HG03354 (cell line): ENCODE data around the gene CHPF.

Experiments used
- ATAC-seq: cut with Tn5 transposase; IDR thresholded peaks from one replicate; pipeline ENCODE4 v1.9.1; 2021; ENCODE audit warnings: mild to moderate bottlenecking; ENCODE audit not compliant: unreplicated experiment, poor library complexity, severe bottlenecking

CHPF gene

DNA sequence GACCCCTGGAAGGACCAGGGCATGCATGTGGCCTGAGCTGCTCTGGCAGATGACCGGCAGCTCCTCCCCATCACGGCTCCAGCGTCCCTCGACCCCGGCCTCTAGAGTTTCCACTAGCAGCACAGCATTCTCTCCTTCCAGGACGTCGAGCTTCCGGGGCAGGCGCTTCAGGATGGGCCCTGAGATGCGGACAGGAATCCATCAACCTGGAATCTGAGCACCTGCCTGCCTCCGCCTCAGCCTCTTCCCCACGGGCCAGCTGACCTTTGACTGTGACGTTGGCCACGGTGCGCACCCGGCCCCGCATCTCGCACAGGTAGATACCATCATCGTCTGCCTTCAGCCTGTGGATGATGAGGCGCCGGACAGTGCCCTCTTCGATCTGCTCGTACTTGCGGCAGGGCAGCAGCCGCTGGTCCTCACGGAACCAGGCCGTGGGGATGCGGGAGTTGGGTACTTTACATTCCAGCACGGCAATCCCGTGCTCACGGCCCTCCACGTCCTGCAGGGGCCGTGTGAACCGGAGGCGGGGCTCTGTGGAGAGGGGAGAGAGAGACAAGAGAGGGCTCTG is 24.3 kb upstream of the CHPF start:
- ATAC-seq, result no peak

DNA sequence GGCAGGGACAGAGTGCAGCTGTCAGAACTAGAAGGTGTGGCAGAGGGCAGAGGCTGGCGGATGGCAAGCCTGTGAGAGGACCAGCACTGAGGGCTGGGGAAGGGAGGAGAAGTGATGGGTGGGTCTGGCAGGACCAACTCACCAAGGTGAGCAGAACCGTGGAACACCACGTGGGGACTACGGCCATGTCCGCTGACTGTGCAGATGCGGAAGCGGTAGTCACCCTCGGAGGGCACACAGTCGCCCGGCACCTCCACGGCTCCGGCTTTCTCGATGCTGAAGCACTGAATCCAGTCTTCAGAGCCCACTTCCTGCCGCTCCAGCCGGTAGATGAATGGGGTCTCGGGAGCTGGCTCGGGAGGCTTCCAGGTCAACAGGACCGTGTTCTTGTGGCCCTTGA is 23.5 kb upstream of the CHPF start:
- ATAC-seq, result no peak

- ATAC-seq, result no peak
Observed at GRCh38 chr2:219566640-219567039, 23.0 kb upstream of the CHPF start.

- no peak for ATAC-seq
Observed at GRCh38 chr2:219565130-219566080, 21.8 kb upstream of the CHPF start.

- ATAC-seq, result no peak
Observed at GRCh38 chr2:219563271-219563928, 19.8 kb upstream of the CHPF start.

- ATAC-seq, result no peak
Observed at GRCh38 chr2:219562049-219563020, 18.7 kb upstream of the CHPF start.

- no peak for ATAC-seq
Observed at GRCh38 chr2:219561179-219562048, 17.8 kb upstream of the CHPF start.

GRCh38 chr2:219560893-219561178 is 17.2 kb upstream of the CHPF start:
- ATAC-seq, result no peak

DNA sequence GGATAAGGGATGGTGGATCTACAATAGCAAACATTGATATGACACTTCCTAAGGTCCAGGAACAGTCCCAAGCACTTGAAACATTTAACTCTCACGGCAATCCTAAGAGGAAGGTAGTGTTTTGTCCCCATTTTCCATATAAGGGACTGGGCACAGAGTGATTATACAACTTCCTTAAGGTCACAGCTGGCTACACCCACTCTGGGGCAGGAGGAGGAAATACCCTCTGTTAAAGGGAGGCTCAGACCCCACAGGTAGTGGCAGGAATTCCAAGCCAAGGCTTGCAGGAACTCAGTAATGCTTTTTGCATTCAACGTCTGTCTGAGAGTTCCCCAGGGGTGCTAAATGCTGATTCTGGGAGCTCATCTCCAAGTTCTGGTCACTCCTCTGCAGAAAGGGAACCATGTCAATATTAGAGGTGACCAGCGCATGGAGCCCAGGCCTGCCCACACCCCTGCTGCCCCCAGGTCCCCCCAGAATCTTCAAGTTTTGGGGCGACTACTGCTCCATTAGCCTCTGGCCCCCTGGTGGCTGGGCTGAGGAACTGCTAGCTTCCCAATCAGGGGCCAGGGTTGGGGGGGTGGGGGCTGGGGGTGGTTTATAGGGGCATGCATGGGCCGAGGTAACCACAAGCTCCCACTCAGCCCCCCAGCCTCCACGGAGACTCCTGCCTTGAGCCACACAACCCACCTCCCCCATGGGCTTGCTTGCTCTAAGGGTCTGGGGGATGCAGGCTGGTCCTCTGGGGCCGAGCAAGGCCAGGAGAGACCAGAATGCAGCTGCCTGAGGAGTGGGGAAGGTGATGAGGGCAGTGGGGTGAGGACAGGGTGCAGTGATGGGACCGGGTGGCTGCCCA is 16.7 kb upstream of the CHPF start:
- peak; percentile 59 for ATAC-seq

GRCh38 chr2:219559156-219559915 is 15.7 kb upstream of the CHPF start:
- ATAC-seq, result no peak

DNA sequence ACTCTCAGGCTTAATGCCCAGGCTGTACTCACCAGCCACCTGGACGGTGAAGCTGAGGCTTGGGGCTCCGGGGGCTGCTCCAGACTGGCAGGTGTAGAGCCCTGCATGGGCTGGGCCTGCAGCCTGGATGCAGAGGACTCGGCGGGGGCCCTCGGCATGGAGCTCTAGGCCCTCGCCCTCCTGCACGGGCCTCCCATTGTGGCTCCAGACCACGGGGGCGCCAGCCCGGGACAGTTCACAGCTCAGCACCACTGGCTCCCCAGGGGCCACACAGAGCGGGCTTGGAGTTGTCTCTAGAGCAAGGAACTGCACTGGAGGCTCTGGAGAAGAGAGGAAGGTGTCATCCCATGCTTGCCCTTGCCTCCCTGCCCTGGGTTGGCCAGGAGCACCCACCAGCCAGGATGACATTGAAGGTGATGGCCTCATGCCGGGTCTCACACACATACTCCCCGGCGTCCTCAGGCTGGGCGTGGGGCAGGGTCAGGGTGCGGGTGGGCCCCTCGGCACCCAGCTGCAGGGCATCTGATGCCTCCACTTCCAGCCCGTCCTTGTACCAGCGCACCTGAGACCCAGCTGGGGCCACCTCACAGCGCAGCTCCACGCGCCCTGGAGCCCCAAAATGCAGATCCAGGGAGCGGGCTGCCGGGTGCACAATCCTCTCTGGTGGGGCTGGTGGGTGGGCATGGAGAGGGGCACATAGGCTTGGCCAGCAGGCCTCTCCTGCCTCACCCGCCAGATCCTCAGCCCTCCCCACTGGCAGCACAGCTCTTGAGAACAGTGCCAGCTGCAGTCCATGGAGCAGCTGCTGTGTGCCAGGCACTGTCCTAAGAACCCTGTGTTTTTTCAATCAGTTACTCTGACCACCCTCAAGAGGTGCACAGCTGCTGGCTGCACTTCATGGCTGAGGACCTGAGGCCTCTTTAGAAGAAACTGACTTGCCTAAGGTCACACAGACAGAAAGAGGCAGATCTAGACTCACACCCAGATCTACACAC is 14.5 kb upstream of the CHPF start:
- no peak for ATAC-seq

DNA sequence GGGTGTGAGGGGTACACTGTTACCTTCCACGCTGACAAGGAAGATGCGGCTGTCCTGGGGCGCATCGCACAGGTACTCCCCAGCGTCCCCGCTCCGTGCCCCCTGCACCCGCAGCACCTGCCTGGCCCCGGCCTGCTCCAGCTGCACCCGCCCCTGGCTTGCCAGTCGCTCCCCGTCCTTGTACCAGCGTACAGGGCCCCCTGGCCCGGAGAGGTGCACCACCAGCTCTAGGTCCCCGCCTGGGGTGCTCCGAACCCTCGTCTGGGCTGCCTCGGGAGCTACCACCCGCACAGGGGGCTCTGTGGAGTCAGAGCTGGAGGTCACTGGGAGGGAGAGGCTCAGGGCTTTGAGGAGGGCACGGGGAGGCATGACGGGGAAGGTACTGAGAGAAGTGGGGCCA is 13.7 kb upstream of the CHPF start:
- ATAC-seq, result no peak

GRCh38 chr2:219556413-219556812 is 12.8 kb upstream of the CHPF start:
- no peak for ATAC-seq

DNA sequence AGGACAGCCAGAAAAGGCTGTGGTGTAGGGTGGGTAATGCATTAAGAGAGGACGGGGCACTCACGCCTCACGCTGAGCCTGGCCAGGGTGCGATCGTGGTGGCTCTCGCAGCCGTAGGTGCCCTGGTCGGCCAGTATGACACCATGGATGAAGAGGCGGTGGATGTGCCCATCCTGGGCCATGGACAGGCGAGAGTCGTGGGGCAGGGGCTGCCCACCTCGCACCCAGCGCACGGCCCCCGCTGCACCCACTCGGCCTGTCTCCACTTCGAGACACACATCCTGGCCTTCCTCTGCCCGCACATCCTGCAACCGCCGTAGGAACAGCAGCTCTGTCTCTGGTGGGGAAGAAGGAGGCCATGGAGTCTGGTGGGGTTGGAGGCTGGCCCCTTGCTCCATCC is 12.3 kb upstream of the CHPF start:
- no peak for ATAC-seq

DNA sequence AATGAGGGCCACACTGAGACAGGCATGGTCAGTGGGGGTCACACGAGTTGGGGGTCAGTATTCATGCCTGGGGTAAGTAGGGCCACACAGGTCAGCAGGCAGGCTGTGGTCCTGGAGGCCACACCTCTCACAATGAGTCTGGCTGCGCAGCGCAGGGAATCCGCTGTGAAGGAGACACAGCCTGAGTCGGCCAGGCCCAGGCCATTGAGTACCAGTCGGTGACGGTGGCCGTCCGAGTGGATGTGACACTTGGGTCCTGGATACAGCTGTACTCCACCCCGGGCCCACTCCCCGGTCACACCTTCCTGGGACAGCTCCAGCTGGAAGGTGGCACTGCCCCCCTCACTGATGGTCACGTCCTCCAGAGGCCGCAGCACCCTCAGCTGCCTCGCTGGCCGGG is 10.7 kb upstream of the CHPF start:
- no peak for ATAC-seq

DNA sequence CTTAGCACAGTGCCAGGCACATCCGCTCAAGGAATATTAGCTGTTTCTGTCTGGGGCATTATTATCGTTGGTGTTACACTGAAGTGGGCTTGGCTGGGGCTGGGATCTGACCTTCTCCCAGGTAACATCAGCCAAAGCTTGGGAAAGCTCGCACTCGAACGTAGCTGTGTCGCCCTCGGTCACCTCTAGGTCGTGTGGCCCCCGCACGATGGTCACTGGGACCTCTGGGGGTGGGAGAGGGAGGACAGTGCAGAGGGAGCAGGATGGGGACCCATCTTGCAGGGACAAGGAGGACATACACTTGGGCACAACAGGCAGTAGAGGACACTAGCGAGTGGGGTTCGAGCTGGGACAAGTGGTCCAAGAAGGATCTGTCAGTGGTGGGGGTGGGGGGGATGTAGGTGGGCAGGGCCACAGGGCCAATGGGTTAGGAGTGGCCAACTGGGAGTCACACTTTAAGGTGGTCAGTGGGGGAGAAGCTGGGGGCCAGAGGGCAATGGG is 9.9 kb upstream of the CHPF start:
- ATAC-seq, result no peak
